GM23338 (cell line): Measurements from ENCODE around the gene NYAP2. TPM values are rescaled to one million over a fixed set of nuclear protein-coding genes. Genes with fewer than 3 reads are reported as not detected.
A peak's percentile ranks its signal among the peaks of the same experiment; 100 is the strongest.

Source experiments
- ATAC-seq: fragments of 200-7000 bp; cut with Tn5 transposase; 3 replicates; pipeline ENCODE4 v1.9.1; 2020
- DNase-seq: peaks from one replicate; pipeline ENCODE4 v3.0.0-alpha.2; 2015; ENCODE audit warnings: low spot score
- H2AFZ ChIP-seq: fragments of 200-600 bp; sonication (generic); 2 replicates; pipeline ENCODE4 v1.8.0; 2016; ENCODE audit warnings: antibody characterized with exemption, mild to moderate bottlenecking, moderate library complexity
- H3F3A ChIP-seq: fragments of 200-600 bp; sonication (generic); replicated peaks from 2 replicates; pipeline ENCODE4 v1.8.0; 2017; ENCODE audit warnings: antibody characterized with exemption, mixed run types, low read depth
- H3K27ac ChIP-seq: fragments of 200-600 bp; sonication (generic); 2 replicates; pipeline ENCODE4 v1.6.1; 2016; ENCODE audit warnings: low read depth
- H3K27me3 ChIP-seq: fragments of 200-600 bp; sonication (generic); 2 replicates; pipeline ENCODE4 v1.8.0; 2016; ENCODE audit warnings: mild to moderate bottlenecking, mixed run types, moderate library complexity; ENCODE audit not compliant: insufficient read depth
- H3K36me3 ChIP-seq: fragments of 200-600 bp; sonication (generic); 2 replicates; pipeline ENCODE4 v1.8.0; 2016; ENCODE audit warnings: mild to moderate bottlenecking; ENCODE audit not compliant: insufficient read depth
- H3K4me1 ChIP-seq: fragments of 200-600 bp; sonication (generic); 2 replicates; pipeline ENCODE4 v1.8.0; 2016; ENCODE audit warnings: mild to moderate bottlenecking, moderate library complexity; ENCODE audit not compliant: insufficient read depth
- H3K4me2 ChIP-seq: fragments of 200-600 bp; sonication (generic); 2 replicates; pipeline ENCODE4 v1.7.1; 2017; ENCODE audit warnings: mixed run types
- H3K4me3 ChIP-seq: fragments of 200-600 bp; sonication (generic); 2 replicates; pipeline ENCODE4 v1.6.1; 2016; ENCODE audit warnings: mixed run types
- H3K79me2 ChIP-seq: fragments of 200-600 bp; sonication (generic); replicated peaks from 2 replicates; pipeline ENCODE4 v1.8.0; 2017; ENCODE audit warnings: mild to moderate bottlenecking; ENCODE audit not compliant: insufficient read depth
- H3K9me2 ChIP-seq: fragments of 200-600 bp; sonication (generic); 2 replicates; pipeline ENCODE4 v1.8.0; 2017; ENCODE audit not compliant: insufficient read depth
- H4K20me1 ChIP-seq: fragments of 200-600 bp; sonication (generic); replicated peaks from 2 replicates; pipeline ENCODE4 v1.8.0; 2017; ENCODE audit warnings: mild to moderate bottlenecking; ENCODE audit not compliant: insufficient read depth
- H3K27ac Mint-ChIP-seq: 2 replicates; pipeline ENCODE4 v1.8.0; 2020; ENCODE audit warnings: inconsistent platforms, mild to moderate bottlenecking, moderate library complexity, mixed read lengths
- H3K27me3 Mint-ChIP-seq: 3 replicates; pipeline ENCODE4 v1.8.0; 2022; ENCODE audit warnings: low read depth, mild to moderate bottlenecking, moderate library complexity, mixed read lengths, inconsistent platforms; ENCODE audit not compliant: insufficient read depth, poor library complexity
- H3K36me3 Mint-ChIP-seq: 3 replicates; pipeline ENCODE4 v1.8.0; 2021; ENCODE audit warnings: low read depth, mild to moderate bottlenecking, inconsistent platforms, moderate library complexity, mixed read lengths
- H3K4me1 Mint-ChIP-seq: 3 replicates; pipeline ENCODE4 v1.8.0; 2020; ENCODE audit warnings: mild to moderate bottlenecking, inconsistent platforms, mixed read lengths
- H3K4me3 Mint-ChIP-seq: 3 replicates; pipeline ENCODE4 v1.8.0; 2021; ENCODE audit warnings: moderate library complexity, mild to moderate bottlenecking, inconsistent platforms, mixed read lengths
- H3K9me3 Mint-ChIP-seq: 3 replicates; pipeline ENCODE4 v1.8.0; 2020; ENCODE audit warnings: moderate library complexity, mild to moderate bottlenecking, inconsistent platforms, mixed read lengths
- CREB1 ChIP-seq: fragments of 250-450 bp; sonication (Bioruptor Pico); IDR thresholded peaks from 2 replicates; pipeline ENCODE4 v1.5.0; 2020; ENCODE audit warnings: low read depth, mild to moderate bottlenecking, moderate library complexity
- EZH2 ChIP-seq: fragments of 200-600 bp; sonication (generic); IDR thresholded peaks from one replicate; pipeline ENCODE4 v1.8.0; 2017; ENCODE audit warnings: antibody characterized with exemption, mild to moderate bottlenecking, low read depth; ENCODE audit not compliant: unreplicated experiment
- EZH2phosphoT487 ChIP-seq: fragments of 200-600 bp; sonication (generic); IDR thresholded peaks from one replicate; pipeline ENCODE4 v1.8.1; 2018; ENCODE audit warnings: antibody characterized with exemption; ENCODE audit not compliant: unreplicated experiment
- JUNB ChIP-seq: IDR thresholded peaks from one replicate; pipeline ENCODE4 v1.6.1; 2016; ENCODE audit warnings: antibody characterized with exemption; ENCODE audit not compliant: unreplicated experiment
- NANOG ChIP-seq: IDR thresholded peaks from 2 replicates; pipeline ENCODE4 v1.6.1; 2016; ENCODE audit warnings: antibody characterized with exemption, borderline replicate concordance
- POLR2AphosphoS5 ChIP-seq: IDR thresholded peaks from 2 replicates; pipeline ENCODE4 v1.6.1; 2016; ENCODE audit warnings: antibody characterized with exemption, low read depth
- STAT1 ChIP-seq: IDR thresholded peaks from one replicate; pipeline ENCODE4 v1.6.1; 2016; ENCODE audit warnings: antibody characterized with exemption; ENCODE audit not compliant: unreplicated experiment
- ZNF114 ChIP-seq: fragments of 250-450 bp; sonication (Bioruptor Pico); IDR thresholded peaks from 2 replicates; pipeline ENCODE4 v1.5.0; 2020; ENCODE audit warnings: mild to moderate bottlenecking, moderate library complexity
- ZNF331 ChIP-seq: fragments of 250-450 bp; sonication (Bioruptor Pico); IDR thresholded peaks from 2 replicates; pipeline ENCODE4 v1.5.0; 2020; ENCODE audit warnings: low read depth, mild to moderate bottlenecking, moderate library complexity
- polyA plus RNA-seq: library from polyadenylated mRNA; unstranded; fragments of >200 nt; fragmentation: Nextera tagmentation; extraction: Ambion mirVana; gene quantifications from 2 replicates; pipeline ENCODE4 v1.2.1, GENCODE V29; 2016
- total RNA-seq: library from RNA; depleted of rRNA; stranded (reverse); fragments of >200 nt; shearing (Covaris generic); gene quantifications from 2 replicates; pipeline ENCODE4 v1.2.3, GENCODE V29; 2014
- TF ChIP-seq, protein P1 (sequence below): IDR thresholded peaks from 2 replicates; pipeline ENCODE4 v1.6.1; 2016; ENCODE audit warnings: antibody characterized with exemption
- TF ChIP-seq, protein P2 (sequence below): IDR thresholded peaks from one replicate; pipeline ENCODE4 v1.6.1; 2018; ENCODE audit warnings: antibody characterized with exemption; ENCODE audit not compliant: unreplicated experiment

Gene NYAP2
- total and polyA plus RNA-seq, 2 experiments from 2014 or later = not detected

DNA sequence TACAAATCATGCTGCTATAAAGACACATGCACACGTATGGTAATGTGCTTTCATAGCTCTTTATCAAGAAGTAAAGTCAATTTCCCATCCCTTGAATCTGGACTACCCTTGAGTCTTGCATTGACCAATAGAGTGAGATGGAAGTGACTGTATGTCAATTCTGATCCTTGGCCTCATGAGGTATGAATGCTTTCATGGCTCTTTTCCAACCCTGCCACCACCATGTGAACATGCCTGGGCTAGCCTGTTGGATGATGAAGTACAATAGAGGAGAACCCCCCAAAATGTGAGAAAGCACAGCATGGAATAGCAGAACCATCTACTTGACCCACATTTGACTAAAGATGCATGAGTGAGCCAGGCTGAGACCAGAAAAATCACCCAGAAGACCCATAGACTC lies 237.0 kb downstream of the NYAP2 start (continued):
- TF ChIP-seq, protein P1, sequence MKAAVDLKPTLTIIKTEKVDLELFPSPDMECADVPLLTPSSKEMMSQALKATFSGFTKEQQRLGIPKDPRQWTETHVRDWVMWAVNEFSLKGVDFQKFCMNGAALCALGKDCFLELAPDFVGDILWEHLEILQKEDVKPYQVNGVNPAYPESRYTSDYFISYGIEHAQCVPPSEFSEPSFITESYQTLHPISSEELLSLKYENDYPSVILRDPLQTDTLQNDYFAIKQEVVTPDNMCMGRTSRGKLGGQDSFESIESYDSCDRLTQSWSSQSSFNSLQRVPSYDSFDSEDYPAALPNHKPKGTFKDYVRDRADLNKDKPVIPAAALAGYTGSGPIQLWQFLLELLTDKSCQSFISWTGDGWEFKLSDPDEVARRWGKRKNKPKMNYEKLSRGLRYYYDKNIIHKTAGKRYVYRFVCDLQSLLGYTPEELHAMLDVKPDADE = no peak
- TF ChIP-seq JUNB (no peak), EZH2 (no peak), POLR2AphosphoS5 (no peak), ZNF114 (no peak), EZH2phosphoT487 (no peak), CREB1 (CRISPR knock-in tag) (no peak), ZNF331 (CRISPR knock-in tag) (no peak)
- TF ChIP-seq, protein P2, sequence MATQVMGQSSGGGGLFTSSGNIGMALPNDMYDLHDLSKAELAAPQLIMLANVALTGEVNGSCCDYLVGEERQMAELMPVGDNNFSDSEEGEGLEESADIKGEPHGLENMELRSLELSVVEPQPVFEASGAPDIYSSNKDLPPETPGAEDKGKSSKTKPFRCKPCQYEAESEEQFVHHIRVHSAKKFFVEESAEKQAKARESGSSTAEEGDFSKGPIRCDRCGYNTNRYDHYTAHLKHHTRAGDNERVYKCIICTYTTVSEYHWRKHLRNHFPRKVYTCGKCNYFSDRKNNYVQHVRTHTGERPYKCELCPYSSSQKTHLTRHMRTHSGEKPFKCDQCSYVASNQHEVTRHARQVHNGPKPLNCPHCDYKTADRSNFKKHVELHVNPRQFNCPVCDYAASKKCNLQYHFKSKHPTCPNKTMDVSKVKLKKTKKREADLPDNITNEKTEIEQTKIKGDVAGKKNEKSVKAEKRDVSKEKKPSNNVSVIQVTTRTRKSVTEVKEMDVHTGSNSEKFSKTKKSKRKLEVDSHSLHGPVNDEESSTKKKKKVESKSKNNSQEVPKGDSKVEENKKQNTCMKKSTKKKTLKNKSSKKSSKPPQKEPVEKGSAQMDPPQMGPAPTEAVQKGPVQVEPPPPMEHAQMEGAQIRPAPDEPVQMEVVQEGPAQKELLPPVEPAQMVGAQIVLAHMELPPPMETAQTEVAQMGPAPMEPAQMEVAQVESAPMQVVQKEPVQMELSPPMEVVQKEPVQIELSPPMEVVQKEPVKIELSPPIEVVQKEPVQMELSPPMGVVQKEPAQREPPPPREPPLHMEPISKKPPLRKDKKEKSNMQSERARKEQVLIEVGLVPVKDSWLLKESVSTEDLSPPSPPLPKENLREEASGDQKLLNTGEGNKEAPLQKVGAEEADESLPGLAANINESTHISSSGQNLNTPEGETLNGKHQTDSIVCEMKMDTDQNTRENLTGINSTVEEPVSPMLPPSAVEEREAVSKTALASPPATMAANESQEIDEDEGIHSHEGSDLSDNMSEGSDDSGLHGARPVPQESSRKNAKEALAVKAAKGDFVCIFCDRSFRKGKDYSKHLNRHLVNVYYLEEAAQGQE = no peak

DNA sequence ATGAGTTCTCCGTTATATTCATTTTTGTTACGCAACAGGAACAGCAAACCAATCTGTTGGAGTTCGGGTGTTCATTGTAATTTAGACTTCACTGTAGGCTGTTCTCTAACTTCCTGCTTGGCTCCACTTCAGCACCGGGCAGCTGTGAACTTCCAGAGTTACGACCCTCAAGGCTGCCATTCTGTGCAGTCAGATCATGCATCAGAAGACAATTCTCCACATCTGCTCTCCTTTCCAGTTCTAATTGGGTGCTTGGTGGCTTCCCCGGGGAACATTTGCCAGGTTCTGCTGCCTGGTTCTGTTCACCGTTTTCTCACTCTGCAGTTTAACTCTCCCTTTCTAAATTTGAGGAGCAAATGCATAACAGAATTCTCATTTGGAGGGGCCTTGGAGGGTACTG lies 237.7 kb downstream of the NYAP2 start:
- no peaks in the 10 kb centered on the region for H3K36me3 Mint-ChIP-seq
- Histone ChIP-seq H3K4me1 (peaks cover 3% of the 10 kb centered on the region; the same call in 1 of the 2 replicates), H3K4me3 (no peak overlapping the region), H3K27ac (no peak overlapping the region), H2AFZ (peak overlapping the region; percentile 24; the same call in 1 of the 2 replicates), H3K79me2 (no peaks in the 10 kb centered on the region), H4K20me1 (no peaks in the 10 kb centered on the region), H3K27me3 (no peaks in the 10 kb centered on the region), H3K4me2 (no peak overlapping the region), H3K9me2 (0 out of 2 replicates have a peak, but pooled peaks cover 5% of the 10 kb centered on the region), H3F3A (no peaks in the 10 kb centered on the region), H3K36me3 (no peaks in the 10 kb centered on the region)
- no peaks in the 10 kb centered on the region for H3K9me3 Mint-ChIP-seq
- no peaks in the 10 kb centered on the region for H3K27me3 Mint-ChIP-seq
- H3K27ac Mint-ChIP-seq = no peak overlapping the region
- peaks cover 1% of the 10 kb centered on the region; the same call in 1 of the 3 replicates for H3K4me1 Mint-ChIP-seq
- no peak overlapping the region for H3K4me3 Mint-ChIP-seq
- ATAC-seq (no peak), DNase-seq (no peak)
- TF ChIP-seq JUNB (no peak), ZNF114 (no peak), EZH2phosphoT487 (no peak), EZH2 (no peak), STAT1 (no peak), CREB1 (CRISPR knock-in tag) (no peak), POLR2AphosphoS5 (no peak), NANOG (no peak)
- TF ChIP-seq, protein P1 = no peak
- TF ChIP-seq, protein P2 = no peak
